GM21390 (cell line): ENCODE measurements around the gene MAP3K14.

Experiments used
- ATAC-seq: cut with Tn5 transposase; IDR thresholded peaks from one replicate; pipeline ENCODE4 v1.9.1; 2021; ENCODE audit not compliant: unreplicated experiment

MAP3K14 gene

DNA sequence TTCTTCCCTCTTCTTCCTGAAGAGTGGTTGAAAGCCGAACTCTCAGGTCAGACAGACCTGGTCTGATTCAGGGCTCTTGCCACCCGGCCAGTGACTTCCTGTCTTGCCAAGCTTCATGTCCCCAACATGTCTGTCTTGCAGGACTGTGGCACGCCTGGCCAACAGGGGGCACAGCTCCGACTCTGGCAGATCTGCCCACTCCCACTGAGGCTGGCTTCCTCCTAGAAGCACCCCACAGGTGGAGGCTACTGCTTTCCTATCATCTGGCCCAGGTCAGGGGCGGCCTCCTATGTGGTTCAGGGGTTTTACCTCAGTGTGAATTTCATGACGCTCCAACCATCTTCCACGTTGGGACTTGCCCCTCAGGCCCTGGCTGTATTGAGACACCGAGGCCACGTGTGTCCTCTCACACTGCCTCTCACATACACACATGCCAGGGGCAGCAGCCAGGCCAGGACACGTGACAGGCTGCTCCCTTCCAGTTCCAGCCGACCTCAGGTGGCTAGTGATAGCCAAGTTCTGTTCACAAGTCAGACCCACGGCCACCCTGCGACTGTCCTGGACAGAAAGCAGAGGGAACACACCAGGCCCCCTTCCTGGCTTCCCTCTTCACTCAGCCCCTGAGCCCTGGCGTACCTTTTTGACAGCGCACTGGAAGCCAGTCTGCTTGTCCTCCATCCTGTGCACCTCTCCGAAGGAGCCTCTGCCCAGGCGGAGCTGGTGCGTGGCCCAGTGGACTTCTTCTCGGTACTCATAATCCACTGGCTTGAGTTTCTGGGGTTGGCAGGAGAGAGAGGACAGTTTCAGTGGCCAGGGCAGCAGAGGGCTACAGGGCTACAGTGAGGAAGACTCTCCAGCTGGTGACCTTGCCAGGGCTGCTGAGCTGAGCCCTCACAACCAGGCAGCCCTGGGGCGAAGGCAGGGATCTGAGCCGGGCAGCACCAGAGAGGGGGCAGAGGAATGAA, 32.4 kb downstream of the MAP3K14 start:
- ATAC-seq, result no peak

GRCh38 chr17:45283711-45284110, 33.1 kb downstream of the MAP3K14 start:
- ATAC-seq, result no peak

GRCh38 chr17:45282683-45283644, 33.9 kb downstream of the MAP3K14 start:
- no peak for ATAC-seq

DNA sequence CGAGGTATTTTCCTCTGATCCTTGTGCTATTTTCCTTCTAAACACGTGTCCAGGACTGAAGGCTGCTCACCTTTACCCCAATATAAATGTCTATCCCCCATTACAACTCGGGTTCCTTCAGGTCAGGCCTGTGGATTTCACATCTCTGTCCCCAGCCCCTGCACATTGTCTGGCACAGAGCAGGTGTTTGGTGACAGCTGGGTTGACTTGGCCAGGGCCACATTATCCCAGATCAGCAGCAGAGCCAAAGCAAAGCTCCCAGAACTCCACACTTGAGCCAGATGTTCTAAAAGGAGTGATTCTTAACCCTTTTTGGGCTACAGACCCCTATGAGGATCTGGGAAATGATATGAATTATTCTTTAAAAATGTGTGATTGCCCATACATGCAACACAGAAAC, 36.9 kb downstream of the MAP3K14 start:
- no peak for ATAC-seq

DNA sequence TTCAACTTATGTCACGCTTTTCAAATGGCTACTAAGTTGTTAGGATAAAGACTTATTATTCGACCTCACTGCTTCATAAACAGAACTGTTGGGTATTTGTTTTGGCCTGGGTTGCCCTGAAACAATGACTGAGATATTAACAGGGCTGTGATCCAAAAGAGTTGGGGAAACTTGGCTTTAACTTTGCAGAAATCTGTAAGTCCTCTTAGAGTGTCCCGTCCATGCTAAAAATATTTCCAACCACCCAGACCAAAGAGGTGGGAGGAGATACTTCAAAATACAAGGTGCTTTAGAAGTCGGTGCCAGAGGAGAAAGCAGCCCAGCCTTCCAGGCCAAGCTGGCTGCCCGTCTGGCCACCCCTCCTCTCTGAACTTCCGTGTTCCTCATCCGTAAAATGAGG, 38.8 kb downstream of the MAP3K14 start:
- no peak for ATAC-seq

DNA sequence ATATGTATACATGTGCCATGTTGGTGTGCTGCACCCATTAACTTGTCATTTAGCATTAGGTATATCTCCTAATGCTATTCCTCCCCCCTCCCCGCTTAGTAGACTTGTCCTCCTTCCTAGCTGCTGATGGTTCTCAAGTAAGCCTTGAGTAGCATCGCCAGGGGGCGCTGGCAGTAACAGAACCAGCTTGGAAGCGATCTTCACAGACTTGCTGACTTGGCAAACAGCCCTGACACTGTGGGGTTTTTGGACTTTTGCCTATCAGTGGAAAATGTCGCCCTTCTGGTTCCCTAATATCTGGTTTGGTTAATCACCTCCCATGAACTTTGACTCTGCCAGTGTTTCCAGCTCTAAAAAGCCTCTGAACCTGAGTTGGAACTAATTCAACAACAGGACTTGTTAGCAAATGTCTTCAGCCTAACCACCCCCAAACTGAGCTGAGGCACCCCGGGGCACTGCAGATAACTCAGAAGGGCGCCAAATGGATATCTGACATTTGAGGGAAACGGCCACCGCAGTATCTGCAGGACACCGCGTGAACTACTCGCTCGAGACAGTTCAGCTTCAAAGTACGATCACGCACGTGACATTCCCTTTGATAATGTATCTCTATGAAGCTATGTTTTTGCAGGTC, 39.5 kb downstream of the MAP3K14 start:
- no peak for ATAC-seq

- no peak for ATAC-seq
Observed at GRCh38 chr17:45276031-45276430, 40.8 kb downstream of the MAP3K14 start.

DNA sequence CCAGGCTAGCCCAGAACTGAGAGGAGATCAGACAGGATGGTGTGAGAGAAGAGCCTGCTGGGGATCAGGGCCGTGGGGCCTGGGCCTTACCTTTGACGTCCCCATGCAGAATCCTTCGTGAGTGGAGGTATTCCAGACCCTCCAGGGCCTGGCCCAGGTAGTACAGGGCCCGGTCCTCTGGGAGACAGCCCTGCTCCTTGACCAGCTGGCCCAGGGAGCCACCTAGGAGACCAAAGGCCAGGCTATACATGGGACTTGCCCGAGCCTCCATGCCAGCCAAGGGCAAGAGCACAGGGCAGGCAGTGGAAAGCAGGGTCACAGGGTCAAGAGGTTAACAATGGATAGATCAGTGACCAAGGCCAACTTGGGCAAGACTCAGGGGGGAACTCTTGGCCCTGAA, 42.8 kb downstream of the MAP3K14 start:
- no peak for ATAC-seq

- no peak for ATAC-seq
Observed at GRCh38 chr17:45273551-45273957, 43.3 kb downstream of the MAP3K14 start.

- no peak for ATAC-seq
Observed at GRCh38 chr17:45271603-45272002, 45.2 kb downstream of the MAP3K14 start.

- ATAC-seq, result no peak
Observed at GRCh38 chr17:45270828-45271418, 45.9 kb downstream of the MAP3K14 start.

- ATAC-seq, result no peak
Observed at GRCh38 chr17:45269912-45270311, 46.9 kb downstream of the MAP3K14 start.

GRCh38 chr17:45267436-45268055, 49.3 kb downstream of the MAP3K14 start:
- ATAC-seq, result no peak

- no peak for ATAC-seq
Observed at GRCh38 chr17:45266372-45266926, 50.4 kb downstream of the MAP3K14 start.

- no peak for ATAC-seq
Observed at GRCh38 chr17:45265821-45266220, 51.0 kb downstream of the MAP3K14 start.

GRCh38 chr17:45264988-45265387, 51.8 kb downstream of the MAP3K14 start:
- no peak for ATAC-seq

DNA sequence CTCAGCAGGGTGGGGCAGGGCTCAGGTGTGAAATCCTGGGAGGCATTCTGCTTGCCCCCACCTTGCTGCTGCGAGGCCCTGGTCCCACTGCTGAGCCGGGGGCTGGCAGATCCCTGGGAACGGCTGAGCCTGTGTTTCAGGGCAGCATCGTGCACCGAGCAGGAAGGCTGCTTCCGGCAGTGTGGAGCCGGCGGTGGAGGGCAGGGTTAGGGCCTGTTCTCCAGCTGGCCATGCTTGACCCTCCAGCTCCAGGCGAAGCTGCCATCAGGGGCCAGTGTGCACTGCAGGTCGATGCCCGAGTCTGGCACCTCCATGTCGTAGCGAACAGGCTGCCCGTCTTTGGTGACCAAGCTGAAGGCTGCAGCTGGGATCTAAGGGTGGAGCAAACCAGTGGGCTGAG, 52.4 kb downstream of the MAP3K14 start:
- no peak for ATAC-seq

GRCh38 chr17:45263477-45263860, 53.4 kb downstream of the MAP3K14 start:
- ATAC-seq, result no peak

DNA sequence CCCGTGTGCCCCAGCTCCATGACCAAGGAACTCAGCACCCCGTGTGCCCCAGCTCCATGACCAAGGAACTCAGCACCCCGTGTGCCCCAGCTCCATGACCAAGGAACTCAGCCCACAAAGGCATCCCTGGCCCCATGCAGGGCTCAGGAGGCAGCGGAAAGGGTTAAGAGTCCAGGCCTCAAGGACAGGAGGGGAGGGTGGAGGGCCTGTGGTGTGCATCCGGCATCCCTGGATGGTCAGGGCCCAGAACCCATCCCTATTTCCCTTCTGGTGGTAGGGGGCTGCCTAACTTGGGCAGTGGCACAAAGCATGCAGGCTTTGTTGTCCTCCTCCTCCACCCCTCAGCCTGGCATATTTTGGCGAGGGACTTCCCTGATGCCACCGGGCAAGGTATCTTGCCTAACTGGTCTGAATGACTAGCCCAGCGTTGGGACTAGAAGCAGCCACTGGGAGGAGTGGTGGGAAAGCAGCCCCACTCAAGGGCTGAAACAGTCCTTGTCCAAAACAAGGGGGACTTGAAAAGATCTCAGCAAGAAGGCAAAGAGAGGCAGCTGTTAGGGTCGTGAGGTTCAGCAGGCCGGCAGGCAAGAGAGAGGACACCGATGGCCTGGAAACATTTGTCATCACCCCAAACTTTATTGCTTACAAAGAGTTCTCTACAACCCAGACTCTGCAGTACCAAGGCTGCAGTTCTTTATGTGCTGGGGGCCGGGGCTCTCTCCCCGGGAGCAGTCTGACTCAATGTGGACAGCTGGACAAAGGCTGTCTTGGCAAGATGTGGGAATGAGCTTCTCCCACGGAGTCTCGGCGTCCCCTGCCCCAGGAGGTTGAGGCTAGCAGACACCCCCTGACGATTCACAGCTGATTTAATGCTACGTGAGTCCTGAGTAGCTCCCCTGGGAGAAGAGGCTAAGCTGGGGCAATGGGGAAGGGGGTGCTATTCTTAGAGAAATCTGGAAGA, 54.0 kb downstream of the MAP3K14 start:
- ATAC-seq, result no peak
